T-cell (primary cell): Measurements from ENCODE around the gene PGBD1. TPM values are rescaled to one million over a fixed set of nuclear protein-coding genes. Genes with fewer than 3 reads are reported as not detected.

Experiments used
- ATAC-seq, 4 experiments: fragments of 200-7000 bp in 3 of 4; fragments of 150-1000 bp in 1 of 4; cut with Tn5 transposase; replicated peaks in 1 of 4; 1 replicate in 3 of 4; 2 replicates in 1 of 4; pipeline ENCODE4 v1.10.0; 2021; ENCODE audit warnings: moderate library complexity in 3 of 4, mild to moderate bottlenecking in 2 of 4, moderate number of reproducible peaks in 1 of 4
- CTCF ChIA-PET, 2 donors: fragments of 300-600 bp; sonication (Branson Sonifier 250); formaldehyde crosslinking; loops; one replicate each; lab custom pipeline; 2022; ENCODE audit warnings: antibody characterized with exemption in 2 of 2; lab: Charles Lee
- POLR2A ChIA-PET, 2 donors: fragments of 300-600 bp; sonication (Branson Sonifier 250); formaldehyde crosslinking; loops; one replicate each; lab custom pipeline; 2022; ENCODE audit warnings: antibody characterized with exemption in 2 of 2; lab: Charles Lee
- DNase-seq, 35 experiments: peaks; one replicate each; pipeline versions ENCODE4 v3.0.0 to v3.0.0-alpha.2; 2013 to 2023
- H3K27ac ChIP-seq: one replicate; pipeline ENCODE4 v1.5.1; 2013; ENCODE audit warnings: low read length
- H3K27me3 ChIP-seq, 2 experiments: replicated peaks in 1 of 2; 1 replicate in 1 of 2; 2 replicates in 1 of 2; pipeline versions ENCODE4 v1.6.1 to v1.7.0; 2013; ENCODE audit warnings: low read length in 1 of 2, mixed read lengths in 1 of 2; ENCODE audit not compliant: control insufficient read depth in 2 of 2, insufficient read depth in 2 of 2; ENCODE audit errors: extremely low read depth in 1 of 2
- H3K36me3 ChIP-seq, 2 donors: 1 replicate in 1 of 2; 2 replicates in 1 of 2; pipeline versions ENCODE4 v1.6.1 to v1.7.0; 2013; ENCODE audit warnings: low read length in 1 of 2; ENCODE audit not compliant: control insufficient read depth in 2 of 2, insufficient read depth in 1 of 2; ENCODE audit errors: extremely low read depth in 1 of 2
- H3K4me1 ChIP-seq, 2 experiments: 1 replicate in 1 of 2; 2 replicates in 1 of 2; pipeline versions ENCODE4 v1.6.1 to v1.7.0; 2013; ENCODE audit warnings: low read length in 2 of 2, mixed read lengths in 1 of 2; ENCODE audit not compliant: insufficient read depth in 2 of 2, control insufficient read depth in 1 of 2; ENCODE audit errors: extremely low read depth in 1 of 2
- H3K4me3 ChIP-seq, 2 donors: 1 replicate in 1 of 2; 2 replicates in 1 of 2; pipeline versions ENCODE4 v1.5.1 to v1.7.0; 2013; ENCODE audit warnings: mild to moderate bottlenecking in 2 of 2, low read length in 1 of 2, moderate library complexity in 1 of 2; ENCODE audit not compliant: control insufficient read depth in 1 of 2; ENCODE audit errors: extremely low read depth in 1 of 2
- H3K9me3 ChIP-seq: 2 replicates; pipeline ENCODE4 v1.7.0; 2013
- H3K27ac Mint-ChIP-seq, 2 donors: one replicate each; pipeline ENCODE4 v1.8.0; 2020 to 2021; ENCODE audit warnings: mild to moderate bottlenecking in 2 of 2, mixed read lengths in 2 of 2
- H3K27me3 Mint-ChIP-seq, 2 donors: one replicate each; pipeline ENCODE4 v1.8.0; 2021 to 2022; ENCODE audit warnings: mixed read lengths in 2 of 2
- H3K36me3 Mint-ChIP-seq: one replicate; pipeline ENCODE4 v1.8.0; 2021; ENCODE audit warnings: mixed read lengths
- H3K4me1 Mint-ChIP-seq, 3 donors: one replicate each; pipeline ENCODE4 v1.8.0; 2020 to 2022; ENCODE audit warnings: mixed read lengths in 3 of 3, mild to moderate bottlenecking in 1 of 3
- H3K4me3 Mint-ChIP-seq, 3 donors: one replicate each; pipeline ENCODE4 v1.8.0; 2020 to 2022; ENCODE audit warnings: mild to moderate bottlenecking in 3 of 3, mixed read lengths in 3 of 3, moderate library complexity in 3 of 3
- H3K9me3 Mint-ChIP-seq, 3 donors: one replicate each; pipeline ENCODE4 v1.8.0; 2020 to 2022; ENCODE audit warnings: mixed read lengths in 3 of 3
- WGBS: methylation state at CpG from one replicate; pipeline ENCODE4 v1.1.5; 2013; ENCODE audit warnings: missing lambda C conversion rate; ENCODE audit not compliant: insufficient coverage; 5-methylcytosine and 5-hydroxymethylcytosine counted together
- total RNA-seq, 35 experiments: library from RNA in 6 of 35; stranded (reverse) in 6 of 35; fragments of 120-200 nt in 1 of 35; gene quantifications; one replicate each; pipeline versions ENCODE4 v1.2.1 to v1.2.4 and lab custom pipeline; 2013 to 2026

Gene PGBD1
- total RNA-seq, 5 donors from 2014 or later (not counting 1 experiment from before 2014, with no cell fraction given), result 1.1 to 2.0 (median 1.2) TPM

DNA sequence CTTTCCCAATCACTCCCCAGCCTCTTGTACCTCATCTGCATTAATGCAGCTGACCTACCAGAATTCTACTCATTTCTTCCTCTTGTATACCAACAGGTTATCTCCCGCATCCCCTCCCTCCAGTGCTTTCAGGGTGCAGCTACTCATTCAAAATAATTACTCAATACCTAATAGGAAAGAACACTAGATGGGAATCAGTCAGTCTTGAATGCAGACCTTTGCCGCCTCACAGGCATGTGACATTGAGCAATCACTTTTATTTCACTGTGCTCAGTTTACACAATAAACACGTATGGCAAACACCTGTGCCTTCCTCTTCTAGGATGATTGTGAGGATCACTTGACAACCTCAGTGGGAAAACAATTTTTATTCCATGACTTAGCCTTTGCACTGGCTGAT is 41.3 kb downstream of the PGBD1 start:
- Mint-ChIP-seq H3K9me3 (peaks cover 14 to 23% (median 23%) of the 10 kb centered on the region in 3 donors), H3K27me3 (peaks cover 8% of the 10 kb centered on the region in 2 donors), H3K27ac (no peak overlapping the region), H3K4me1 (no peaks in the 10 kb centered on the region), H3K36me3 (peaks cover 21% of the 10 kb centered on the region), H3K4me3 (no peak overlapping the region)
- DNase-seq (no peak), ATAC-seq (no peak)
- no peak overlapping the region for H3K4me3 ChIP-seq
- POLR2A ChIA-PET, result no interaction called here
- WGBS, result 72% methylated on average over 2 of the region's 3 CpGs
- peaks cover 0 to 3% of the 10 kb centered on the region in 2 experiments for H3K27me3 ChIP-seq
- CTCF ChIA-PET, result no interaction called here
- no peaks in the 10 kb centered on the region for H3K4me1 ChIP-seq
- no peaks in the 10 kb centered on the region for H3K9me3 ChIP-seq
- H3K27ac ChIP-seq, result no peak overlapping the region
- H3K36me3 ChIP-seq, result no peaks in the 10 kb centered on the region

DNA sequence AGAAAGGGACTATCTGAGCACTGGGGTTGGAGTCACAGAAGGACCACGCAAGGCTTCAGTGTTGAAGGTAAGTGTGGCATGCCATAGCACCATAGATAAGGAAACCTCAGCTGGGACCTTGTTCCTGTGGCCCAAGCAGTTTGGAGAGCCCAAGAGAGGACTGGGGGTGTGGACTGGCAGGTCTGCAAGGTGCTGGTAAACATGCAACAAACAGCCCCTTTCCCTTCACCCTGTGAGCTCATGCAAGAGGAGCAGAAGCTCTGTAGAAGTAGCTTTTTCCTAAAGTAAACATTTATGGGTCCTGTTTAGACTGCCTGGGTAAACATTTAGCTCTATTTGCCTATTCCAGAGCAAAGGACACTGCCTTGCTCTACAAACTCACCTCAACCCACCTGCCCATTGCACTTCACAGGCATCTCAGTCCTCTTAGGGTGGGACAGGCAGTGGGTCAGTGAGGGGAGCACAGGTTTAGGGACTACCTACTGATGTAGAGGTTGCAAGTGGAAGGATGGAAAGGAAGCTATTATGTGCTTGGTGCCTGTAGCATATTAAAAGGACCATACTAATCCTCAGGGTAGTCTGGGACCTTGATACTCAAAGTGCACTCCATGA is 42.5 kb downstream of the PGBD1 start:
- H3K9me3 Mint-ChIP-seq, result peaks cover 15 to 33% (median 28%) of the 10 kb centered on the region in 3 donors
- H3K4me3 Mint-ChIP-seq, result no peak overlapping the region
- peaks cover 0 to 3% of the 10 kb centered on the region in 2 experiments for H3K27me3 ChIP-seq
- H3K9me3 ChIP-seq, result no peaks in the 10 kb centered on the region
- no peaks in the 10 kb centered on the region for H3K36me3 ChIP-seq
- H3K4me1 Mint-ChIP-seq, result no peaks in the 10 kb centered on the region
- H3K27me3 Mint-ChIP-seq, result peaks cover 4 to 8% of the 10 kb centered on the region in 2 donors
- H3K36me3 Mint-ChIP-seq, result peaks cover 24% of the 10 kb centered on the region
- POLR2A ChIA-PET, result no interaction called here
- DNase-seq (no peak), ATAC-seq (no peak)
- no peak overlapping the region for H3K4me3 ChIP-seq
- H3K4me1 ChIP-seq, result no peaks in the 10 kb centered on the region
- 100% methylated on average over 1 of the region's 1 CpG for WGBS
- H3K27ac ChIP-seq, result no peak overlapping the region
- CTCF ChIA-PET, result interaction anchor here in 1 of 2 donors (0.6 kb wide), 1 partner anchor 481 kb away, joined by 6 read pairs; no protein-coding TSS in a partner anchor
- H3K27ac Mint-ChIP-seq, result no peak overlapping the region

DNA sequence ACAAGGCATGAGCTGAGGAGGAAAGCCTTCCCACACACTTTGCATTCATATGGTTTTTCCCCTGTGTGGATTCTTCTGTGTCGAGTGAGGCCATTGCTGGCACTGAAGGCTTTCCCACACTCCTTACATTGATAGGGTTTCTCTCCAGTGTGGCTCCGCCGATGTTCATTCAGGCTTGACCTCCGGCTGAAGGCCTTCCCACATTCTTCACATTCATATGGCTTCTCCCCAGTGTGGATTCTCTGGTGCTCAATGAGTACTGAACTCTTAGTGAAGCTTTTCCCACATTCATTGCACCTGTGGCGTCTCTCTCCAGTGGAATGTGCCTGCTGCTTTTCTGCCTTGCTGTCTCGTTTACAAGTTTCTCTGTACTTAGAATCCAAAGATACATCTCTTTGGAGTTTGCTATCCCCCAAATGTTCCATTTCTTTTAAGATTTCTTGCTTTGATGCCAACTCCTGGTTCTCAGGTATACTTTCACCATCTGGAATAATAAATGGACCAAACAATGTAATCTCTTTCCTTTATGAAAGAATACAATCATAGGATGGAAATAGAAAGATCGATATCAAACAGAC is 45.1 kb downstream of the PGBD1 start:
- no peak for ATAC-seq
- no peak overlapping the region for H3K27ac ChIP-seq
- Mint-ChIP-seq H3K27ac (no peak overlapping the region), H3K36me3 (peaks cover 28% of the 10 kb centered on the region), H3K4me3 (no peak overlapping the region), H3K9me3 (peaks cover 15 to 37% (median 28%) of the 10 kb centered on the region in 3 donors), H3K27me3 (peaks cover 4 to 8% of the 10 kb centered on the region in 2 donors), H3K4me1 (no peaks in the 10 kb centered on the region)
- 81% methylated on average over 5 of the region's 7 CpGs for WGBS
- no peaks in the 10 kb centered on the region for H3K4me1 ChIP-seq
- CTCF ChIA-PET, result no interaction called here
- POLR2A ChIA-PET, result no interaction called here
- H3K9me3 ChIP-seq, result no peaks in the 10 kb centered on the region
- no peak overlapping the region for H3K4me3 ChIP-seq
- H3K36me3 ChIP-seq, result no peaks in the 10 kb centered on the region
- H3K27me3 ChIP-seq, result no peaks in the 10 kb centered on the region
- DNase-seq, result no peak

DNA sequence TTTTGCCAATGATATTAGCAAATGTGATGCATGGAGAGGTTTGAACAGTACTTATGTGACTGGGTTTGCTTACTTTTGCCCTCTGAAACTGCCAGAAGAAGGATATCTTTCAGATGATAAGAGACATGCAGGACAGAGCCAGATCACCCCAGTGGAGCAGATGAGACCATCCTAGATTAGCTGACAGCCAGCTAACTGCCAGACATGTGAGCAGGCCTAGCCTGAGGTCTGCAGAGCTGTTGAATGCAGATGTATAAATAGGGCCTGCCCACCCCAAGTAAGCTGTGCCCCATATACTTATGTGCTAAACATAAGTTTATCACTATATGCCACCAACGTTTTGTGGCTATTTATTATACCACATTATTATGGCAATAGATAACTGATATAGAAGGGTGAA is 48.7 kb downstream of the PGBD1 start:
- Mint-ChIP-seq H3K4me1 (peaks cover 3 to 7% (median 6%) of the 10 kb centered on the region in 3 donors), H3K27me3 (peaks cover 0 to 1% of the 10 kb centered on the region in 2 donors), H3K36me3 (peaks cover 26% of the 10 kb centered on the region), H3K9me3 (peaks cover 10 to 32% (median 27%) of the 10 kb centered on the region in 3 donors), H3K27ac (no peak overlapping the region), H3K4me3 (no peak overlapping the region)
- no peaks in the 10 kb centered on the region for H3K27me3 ChIP-seq
- no peak overlapping the region for H3K4me3 ChIP-seq
- no peak for ATAC-seq
- POLR2A ChIA-PET, result no interaction called here
- no peak overlapping the region for H3K27ac ChIP-seq
- no peaks in the 10 kb centered on the region for H3K9me3 ChIP-seq
- DNase-seq, result no peak
- WGBS, result no CpG with 5 or more reads among the region's 1 CpG
- no peaks in the 10 kb centered on the region for H3K36me3 ChIP-seq
- peaks cover 0 to 3% of the 10 kb centered on the region in 2 experiments for H3K4me1 ChIP-seq
- CTCF ChIA-PET, result no interaction called here

DNA sequence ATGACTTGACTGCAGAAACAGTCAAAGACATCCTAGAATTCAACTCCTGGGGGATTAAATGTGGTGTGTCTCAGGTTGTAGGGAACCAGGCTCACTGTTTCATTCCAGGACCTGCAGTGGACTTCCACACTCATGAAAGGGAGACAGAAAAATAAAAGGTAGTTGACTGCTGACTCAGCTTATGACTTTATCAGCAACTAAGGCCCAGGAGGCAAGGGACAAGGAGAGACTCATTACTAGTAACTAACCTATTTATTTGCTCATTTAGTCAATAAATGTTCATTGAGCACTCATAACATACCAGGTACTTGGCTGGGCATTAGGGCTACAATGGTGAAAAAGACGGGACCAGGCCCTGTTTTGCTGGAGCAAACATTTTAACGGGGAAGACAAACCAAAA is 51.7 kb downstream of the PGBD1 start:
- DNase-seq (no peak), ATAC-seq (no peak)
- ChIA-PET POLR2A (no interaction called here), CTCF (no interaction called here)
- Mint-ChIP-seq H3K4me1 (peaks cover 3 to 7% (median 6%) of the 10 kb centered on the region in 3 donors), H3K27ac (no peak overlapping the region), H3K9me3 (peaks cover 0 to 11% (median 6%) of the 10 kb centered on the region in 3 donors), H3K4me3 (no peak overlapping the region), H3K36me3 (peaks cover 6% of the 10 kb centered on the region), H3K27me3 (no peaks in the 10 kb centered on the region)
- Histone ChIP-seq H3K4me1 (peaks cover 6 to 13% of the 10 kb centered on the region in 2 experiments), H3K9me3 (no peaks in the 10 kb centered on the region), H3K27me3 (no peaks in the 10 kb centered on the region), H3K27ac (no peak overlapping the region), H3K36me3 (no peaks in the 10 kb centered on the region), H3K4me3 (no peak overlapping the region)
- no CpG with 5 or more reads among the region's 2 CpGs for WGBS

DNA sequence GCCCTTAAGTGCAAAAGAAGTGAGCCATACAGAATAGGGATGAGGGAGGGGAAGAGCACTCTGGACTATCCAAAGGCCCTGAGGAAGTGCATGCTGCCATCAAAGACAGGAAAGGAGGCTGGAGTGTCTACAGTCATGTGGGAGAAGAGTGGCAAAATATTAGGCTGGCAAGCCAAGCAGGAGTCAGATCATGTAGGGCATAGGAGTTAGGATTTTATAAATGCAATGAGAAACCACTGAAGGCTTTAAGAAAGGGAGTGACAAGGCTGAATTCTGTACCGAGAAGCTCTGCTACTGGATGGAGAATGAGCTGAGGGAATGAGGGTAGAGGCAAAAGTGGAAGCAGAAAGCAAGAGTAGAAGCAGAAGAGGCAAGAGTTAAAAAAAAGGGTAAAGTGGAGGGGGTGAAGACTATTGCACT is 52.2 kb downstream of the PGBD1 start:
- H3K27ac ChIP-seq, result no peak overlapping the region
- H3K36me3 ChIP-seq, result no peaks in the 10 kb centered on the region
- H3K4me3 ChIP-seq, result no peak overlapping the region
- CTCF ChIA-PET, result no interaction called here
- no peaks in the 10 kb centered on the region for H3K9me3 ChIP-seq
- WGBS, result 91% methylated on average over 1 of the region's 1 CpG
- H3K9me3 Mint-ChIP-seq, result peaks cover 0 to 6% (median 6%) of the 10 kb centered on the region in 3 donors
- DNase-seq, result no peak
- H3K4me3 Mint-ChIP-seq, result no peak overlapping the region
- peaks cover 3 to 7% (median 6%) of the 10 kb centered on the region in 3 donors for H3K4me1 Mint-ChIP-seq
- H3K27ac Mint-ChIP-seq, result peak overlapping the region; percentile 8 to 35
- POLR2A ChIA-PET, result no interaction called here
- H3K27me3 Mint-ChIP-seq, result no peaks in the 10 kb centered on the region
- peaks cover 6 to 13% of the 10 kb centered on the region in 2 experiments for H3K4me1 ChIP-seq
- peaks cover 6% of the 10 kb centered on the region for H3K36me3 Mint-ChIP-seq
- no peaks in the 10 kb centered on the region for H3K27me3 ChIP-seq
- no peak for ATAC-seq
